KMS-11 (cell line): ENCODE results near the gene SUSD2.

Source experiments
- H2AFZ ChIP-seq: fragments of 200-600 bp; sonication (generic); 2 replicates; pipeline ENCODE4 v1.6.1; 2016; ENCODE audit warnings: antibody characterized with exemption, mixed run types, low read depth
- H3K27ac ChIP-seq: fragments of 200-600 bp; sonication (generic); 2 replicates; pipeline ENCODE4 v1.6.1; 2016; ENCODE audit warnings: mild to moderate bottlenecking, mixed run types
- H3K27me3 ChIP-seq: fragments of 200-600 bp; sonication (generic); 2 replicates; pipeline ENCODE4 v1.6.1; 2017; ENCODE audit warnings: mild to moderate bottlenecking, low read depth, mixed run types, moderate library complexity; ENCODE audit not compliant: insufficient read depth
- H3K36me3 ChIP-seq: fragments of 200-600 bp; sonication (generic); 2 replicates; pipeline ENCODE4 v1.6.1; 2017; ENCODE audit warnings: mild to moderate bottlenecking, mixed run types; ENCODE audit not compliant: insufficient read depth
- H3K4me1 ChIP-seq: fragments of 200-600 bp; sonication (generic); 2 replicates; pipeline ENCODE4 v1.6.1; 2016; ENCODE audit warnings: mild to moderate bottlenecking, low read depth, mixed run types; ENCODE audit not compliant: poor library complexity, severe bottlenecking
- H3K4me2 ChIP-seq: fragments of 200-600 bp; sonication (generic); 2 replicates; pipeline ENCODE4 v1.7.0; 2016; ENCODE audit warnings: mild to moderate bottlenecking, mixed run types
- H3K4me3 ChIP-seq: fragments of 200-600 bp; sonication (generic); IDR thresholded peaks from 2 replicates; pipeline ENCODE4 v1.6.1; 2017; ENCODE audit warnings: low read depth, low read length, mixed read lengths; ENCODE audit not compliant: insufficient read depth
- H3K79me2 ChIP-seq: fragments of 200-600 bp; sonication (generic); 2 replicates; pipeline ENCODE4 v1.6.1; 2016; ENCODE audit warnings: low read depth, mixed run types; ENCODE audit not compliant: insufficient read depth
- H3K9ac ChIP-seq: fragments of 200-600 bp; sonication (generic); 2 replicates; pipeline ENCODE4 v1.6.1; 2016; ENCODE audit warnings: mild to moderate bottlenecking, mixed run types
- H4K20me1 ChIP-seq: fragments of 200-600 bp; sonication (generic); 2 replicates; pipeline ENCODE4 v1.6.1; 2016; ENCODE audit warnings: mild to moderate bottlenecking, mixed run types; ENCODE audit not compliant: insufficient read depth
- CTCF ChIP-seq: fragments of 200-600 bp; sonication (generic); conservative IDR thresholded peaks from 2 replicates; pipeline ENCODE4 v1.6.1; 2017; ENCODE audit warnings: low read depth, mild to moderate bottlenecking, antibody characterized with exemption, low read length, moderate library complexity, mixed read lengths

SUSD2 gene

DNA sequence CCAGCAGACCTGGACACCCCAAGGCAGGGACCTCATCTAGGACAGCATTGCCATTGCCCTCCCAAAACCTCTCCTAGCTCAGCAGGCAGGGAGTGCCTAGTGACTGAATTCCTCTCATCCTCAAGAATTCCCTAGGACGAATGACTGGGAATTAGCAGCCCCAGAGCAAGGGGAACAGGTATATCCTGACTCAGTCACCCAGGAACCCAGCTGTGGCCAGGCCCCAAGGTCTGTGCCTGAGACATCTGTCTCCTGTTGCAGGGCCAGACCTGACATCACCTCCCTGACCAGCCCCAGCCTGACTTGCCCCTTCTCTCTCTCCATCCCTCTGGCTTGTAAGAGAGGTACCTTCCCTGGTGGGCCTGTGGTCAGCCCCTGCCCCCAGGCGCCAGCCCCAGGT is 39.0 kb upstream of the SUSD2 start:
- TF ChIP-seq CTCF: no peak
- no peaks in the 10 kb centered on the region for H3K27me3 ChIP-seq
- no peaks in the 10 kb centered on the region for H3K79me2 ChIP-seq
- H3K27ac ChIP-seq: peak overlapping the region; percentile 70
- no peak overlapping the region; the same call in 1 of the 2 replicates for H3K9ac ChIP-seq
- no peaks in the 10 kb centered on the region for H4K20me1 ChIP-seq
- peaks cover 74% of the 10 kb centered on the region for H3K4me1 ChIP-seq
- no peak overlapping the region for H3K4me3 ChIP-seq
- peak overlapping the region; percentile 46 for H3K4me2 ChIP-seq
- H3K36me3 ChIP-seq: no peaks in the 10 kb centered on the region
- no peak overlapping the region for H2AFZ ChIP-seq

DNA sequence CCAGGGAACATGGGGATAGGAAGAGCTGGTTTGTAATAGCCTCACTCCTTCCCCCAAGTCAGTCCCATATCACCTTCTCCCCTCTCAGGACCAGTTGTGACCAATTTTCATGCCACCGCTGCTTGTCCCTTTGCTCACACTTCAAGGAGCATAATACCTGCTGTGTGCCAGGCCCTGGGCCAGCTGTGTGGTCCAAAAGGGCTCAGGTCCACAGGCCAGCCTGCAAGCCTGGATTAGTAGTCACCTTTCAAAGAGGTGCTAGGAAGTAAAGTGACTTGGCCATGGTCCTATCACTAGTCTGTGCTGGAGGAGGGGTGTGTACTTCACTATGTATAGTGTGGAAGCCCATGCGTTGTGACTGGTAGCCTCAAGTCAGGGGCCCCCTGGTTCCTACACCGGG is 38.5 kb upstream of the SUSD2 start:
- no peak for TF ChIP-seq CTCF
- H3K79me2 ChIP-seq: no peaks in the 10 kb centered on the region
- no peaks in the 10 kb centered on the region for H3K27me3 ChIP-seq
- peak overlapping the region; percentile 46; the same call in 1 of the 2 replicates for H3K4me2 ChIP-seq
- no peaks in the 10 kb centered on the region for H4K20me1 ChIP-seq
- H3K4me3 ChIP-seq: no peak overlapping the region
- H3K9ac ChIP-seq: no peak overlapping the region
- no peaks in the 10 kb centered on the region for H3K36me3 ChIP-seq
- H3K4me1 ChIP-seq: peaks cover 74% of the 10 kb centered on the region
- no peak overlapping the region for H2AFZ ChIP-seq
- H3K27ac ChIP-seq: peak overlapping the region; percentile 70; the same call in 1 of the 2 replicates

DNA sequence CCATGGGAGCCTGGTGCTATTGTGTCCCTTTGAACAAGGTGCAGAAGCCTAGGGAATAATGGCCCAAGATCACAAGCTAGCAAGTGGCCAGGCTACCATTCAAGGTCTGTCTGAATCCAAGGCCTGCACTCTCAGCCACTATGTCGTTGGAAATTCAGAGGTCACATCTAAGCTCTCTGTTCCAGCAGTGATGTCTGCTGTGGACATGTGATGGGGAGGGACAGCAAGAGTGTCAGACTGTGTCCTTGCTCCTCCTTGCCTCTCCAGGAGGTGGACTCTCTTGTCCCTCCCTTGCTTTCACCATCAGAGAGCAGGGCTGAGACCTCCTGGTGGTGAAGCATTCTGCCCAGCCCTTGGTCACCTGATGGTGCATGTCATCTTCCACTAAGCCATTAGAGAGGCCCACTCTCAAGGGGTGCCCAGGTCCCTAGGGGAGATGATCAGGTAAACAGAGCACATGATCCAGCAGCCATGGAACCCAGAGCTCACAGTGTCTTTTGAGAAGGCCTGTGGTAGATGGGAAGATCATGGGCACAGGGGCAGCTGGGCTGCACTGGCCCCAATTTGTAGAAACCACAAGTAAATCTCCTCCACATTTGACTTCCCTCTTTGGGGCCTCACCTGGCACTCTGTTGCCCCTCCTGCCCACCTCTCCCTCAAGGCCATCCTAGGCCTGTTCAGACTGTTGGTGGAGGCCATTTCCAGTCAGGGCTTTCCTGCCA is 37.1 kb upstream of the SUSD2 start:
- no peak for TF ChIP-seq CTCF
- Histone ChIP-seq H2AFZ (no peak overlapping the region), H3K27ac (no peak overlapping the region), H3K36me3 (no peaks in the 10 kb centered on the region), H3K27me3 (no peaks in the 10 kb centered on the region), H3K79me2 (no peaks in the 10 kb centered on the region), H4K20me1 (no peaks in the 10 kb centered on the region), H3K4me2 (no peak overlapping the region; the same call in 1 of the 2 replicates), H3K4me3 (no peak overlapping the region), H3K9ac (no peak overlapping the region), H3K4me1 (peaks cover 74% of the 10 kb centered on the region)

DNA sequence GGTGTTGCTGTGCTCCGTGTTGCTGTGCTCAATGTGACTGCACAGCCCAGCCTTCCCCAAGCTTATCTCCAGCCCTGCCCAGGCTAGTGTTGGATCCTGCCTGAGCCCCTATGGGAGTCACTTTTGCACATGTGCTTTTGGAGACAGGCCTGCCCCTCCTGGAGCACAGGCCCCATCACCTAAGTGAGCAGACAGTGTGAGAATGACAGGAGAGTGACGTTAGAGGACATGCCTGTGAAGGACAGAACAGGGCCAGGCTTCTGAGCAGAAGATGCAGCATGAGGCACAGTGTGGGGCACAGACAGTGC is 36.6 kb upstream of the SUSD2 start:
- Histone ChIP-seq H2AFZ (no peak overlapping the region), H3K27ac (no peak overlapping the region), H3K4me3 (no peak overlapping the region), H4K20me1 (no peaks in the 10 kb centered on the region), H3K36me3 (no peaks in the 10 kb centered on the region), H3K4me1 (peaks cover 71% of the 10 kb centered on the region), H3K4me2 (no peak overlapping the region; the same call in 1 of the 2 replicates), H3K9ac (no peak overlapping the region), H3K27me3 (no peaks in the 10 kb centered on the region), H3K79me2 (no peaks in the 10 kb centered on the region)
- TF ChIP-seq CTCF: no peak
